ENCODE measurements around the gene GOLPH3L. TPM values are rescaled to one million over a fixed set of nuclear protein-coding genes. Genes with fewer than 3 reads are reported as not detected.
"Not testable (repeated sequence)": the region's sequence is repeated elsewhere in the genome, so short reads cannot be mapped to it uniquely, and the experiment has no call there.

GOLPH3L gene
- polyA plus RNA-seq, 1 experiment = 35.0 TPM

DNA sequence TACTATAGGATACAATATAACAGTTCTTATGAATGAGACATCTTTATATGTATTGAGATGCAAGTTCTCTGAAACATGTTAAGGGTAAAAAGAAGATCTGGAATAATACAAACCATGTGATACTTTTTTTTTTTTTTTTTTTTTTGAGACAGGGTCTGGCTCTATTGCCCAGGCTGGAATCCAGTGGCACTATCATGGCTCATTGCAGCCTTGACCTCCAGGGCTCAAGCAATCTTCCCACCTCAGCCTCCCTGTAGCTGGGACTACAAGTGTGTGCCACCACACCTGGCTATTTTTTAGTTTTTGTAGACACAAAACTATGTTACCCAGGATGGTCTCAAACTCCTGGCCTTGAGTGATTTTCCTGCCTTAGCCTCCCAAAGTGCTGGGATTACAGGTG, 95.4 kb downstream of the GOLPH3L start:
- Histone ChIP-seq H3K27ac (ENCODE audit: low read depth, low read length) (no peak overlapping the region), H3K4me3 (ENCODE audit: low read depth, low read length) (no peak overlapping the region), H3K27me3 (ENCODE audit: control insufficient read depth, insufficient read depth, low read length) (no peaks in the 10 kb centered on the region), H3K9me3 (ENCODE audit: control insufficient read depth, insufficient read depth, low read length) (no peaks in the 10 kb centered on the region)
- POLR2A ChIA-PET = no interaction called here
- TF ChIP-seq CTCF (IDR thresholded peaks at IDR 0.05; ENCODE audit: low read depth, low read length) = no peak
- CTCF ChIA-PET = no interaction called here
- no peak for DNase-seq (ENCODE audit: low read depth, low spot score)

DNA sequence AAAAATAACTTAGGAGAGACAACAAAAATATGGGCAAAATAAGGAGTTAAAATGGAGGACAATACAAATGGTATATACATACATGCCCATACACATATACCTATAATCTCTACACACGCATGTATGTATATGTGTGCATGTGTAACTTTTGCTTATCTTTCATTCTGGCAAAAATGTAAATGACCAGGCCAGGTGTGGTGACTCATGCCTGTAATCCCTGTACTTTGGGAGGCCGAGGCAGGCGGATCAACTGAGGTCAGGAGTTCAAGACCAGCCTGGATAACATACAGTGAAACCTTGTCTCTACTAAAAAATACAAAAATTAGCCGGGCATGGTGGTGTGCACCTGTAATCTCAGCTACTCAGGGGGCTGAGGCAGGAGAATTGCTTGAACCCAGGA, 98.6 kb downstream of the GOLPH3L start:
- H3K4me3 ChIP-seq (ENCODE audit: low read depth, low read length); DNase-seq (ENCODE audit: low read depth, low spot score); H3K27ac ChIP-seq (ENCODE audit: low read depth, low read length); H3K9me3 ChIP-seq (ENCODE audit: control insufficient read depth, insufficient read depth, low read length); H3K27me3 ChIP-seq (ENCODE audit: control insufficient read depth, insufficient read depth, low read length); CTCF ChIA-PET: not testable (repeated sequence)
- POLR2A ChIA-PET = interaction anchor here (2.3 kb wide), 1 partner anchor 18 kb away, joined by 9 read pairs; the partner anchor contains the start of gene MCL1

- no peak for DNase-seq (ENCODE audit: low read depth, low spot score)
- H3K27ac ChIP-seq (ENCODE audit: low read depth, low read length) = no peak overlapping the region
- ChIA-PET POLR2A (interaction anchor here (1.1 to 2.3 kb wide), 2 partner anchors 17 to 32 kb away, joined by 5 to 9 read pairs; partner anchors contain the start of genes ENSA and MCL1), CTCF (no interaction called here)
- no peak overlapping the region for H3K4me3 ChIP-seq (ENCODE audit: low read depth, low read length)
- no peaks in the 10 kb centered on the region for H3K9me3 ChIP-seq (ENCODE audit: control insufficient read depth, insufficient read depth, low read length)
- no peaks in the 10 kb centered on the region for H3K27me3 ChIP-seq (ENCODE audit: control insufficient read depth, insufficient read depth, low read length)
- no peak for TF ChIP-seq CTCF (IDR thresholded peaks at IDR 0.05; ENCODE audit: low read depth, low read length)
Observed at GRCh38 chr1:150596976-150597375, 100.0 kb downstream of the GOLPH3L start.

Small RNA genes lying within 50 kb of the gene (small RNA-seq; reads per million reads assigned to genes)
- gene RF00015 (ENCODE audit: insufficient read length, low read depth) = not detected
- gene RF00561 (ENCODE audit: insufficient read length, low read depth) = not detected
- gene RNU6-1042P (ENCODE audit: insufficient read length, low read depth) = not detected

Other genes starting within 250 kb of the GOLPH3L start
- gene TARS2, start 209.7 kb downstream of the GOLPH3L start, polyA plus RNA-seq (2011; rRNA removed) = 14.5 and 14.6 TPM in 2 replicates
- gene ECM1, start 189.0 kb downstream of the GOLPH3L start, polyA plus RNA-seq (2011; rRNA removed) = 122 and 163 TPM in 2 replicates
- not detected in 2 replicates for gene FALEC, start 181.4 kb downstream of the GOLPH3L start, polyA plus RNA-seq (2011; rRNA removed)
- 4.2 and 4.9 TPM in 2 replicates for gene ADAMTSL4, start 147.7 kb downstream of the GOLPH3L start, polyA plus RNA-seq (2011; rRNA removed)
- gene MCL1, start 117.5 kb downstream of the GOLPH3L start, polyA plus RNA-seq (2011; rRNA removed) = 107 and 138 TPM in 2 replicates
- gene ENSA, start 67.5 kb downstream of the GOLPH3L start, polyA plus RNA-seq (2011; rRNA removed) = 40.7 and 53.7 TPM in 2 replicates
- gene HORMAD1, start 23.7 kb upstream of the GOLPH3L start, polyA plus RNA-seq (2011; rRNA removed) = not detected in 2 replicates
- 5.4 and 7.1 TPM in 2 replicates for gene CTSS, start 68.6 kb upstream of the GOLPH3L start, polyA plus RNA-seq (2011; rRNA removed)
- gene CTSK, start 111.1 kb upstream of the GOLPH3L start, polyA plus RNA-seq (2011; rRNA removed) = 65.4 and 72.5 TPM in 2 replicates
- gene ARNT, start 179.4 kb upstream of the GOLPH3L start, polyA plus RNA-seq (2011; rRNA removed) = 34.2 and 40.9 TPM in 2 replicates
- not detected in 2 replicates for gene CTXND2, start 190.0 kb upstream of the GOLPH3L start, polyA plus RNA-seq (2011; rRNA removed)
- gene SETDB1, start 229.2 kb upstream of the GOLPH3L start, polyA plus RNA-seq (2011; rRNA removed) = 30.8 and 35.5 TPM in 2 replicates

All from AG04450 (cell line).